HL-60 (cell line): ENCODE results near the gene TTYH3.

Experiments
- CTCF ChIP-seq: IDR thresholded peaks from one replicate; pipeline ENCODE4 v1.5.1; 2011; ENCODE audit warnings: low read length, control low read depth, inconsistent platforms; ENCODE audit not compliant: insufficient read depth
- GABPA ChIP-seq: IDR thresholded peaks from 2 replicates; pipeline ENCODE4 v1.6.1; 2012; ENCODE audit warnings: low read depth
- POLR2AphosphoS5 ChIP-seq: IDR thresholded peaks from 2 replicates; pipeline ENCODE4 v1.6.1; 2012; ENCODE audit warnings: low read depth
- REST ChIP-seq: IDR thresholded peaks from 2 replicates; pipeline ENCODE4 v1.6.1; 2012; ENCODE audit warnings: low read depth; ENCODE audit not compliant: insufficient replicate concordance

GRCh38 chr7:2589341-2589740, 42.4 kb upstream of the TTYH3 start:
- TF ChIP-seq CTCF = no peak
- TF ChIP-seq POLR2AphosphoS5 = no peak
- TF ChIP-seq REST = no peak
- TF ChIP-seq GABPA = no peak
